HepG2 (cell line): ENCODE results near the gene PCBP1. TPM values are rescaled to one million over a fixed set of nuclear protein-coding genes. Genes with fewer than 3 reads are reported as not detected.
A peak's percentile ranks its signal among the peaks of the same experiment; 100 is the strongest.

Experiments
- AGO1 ChIP-seq: fragments of 200-400 bp; formaldehyde crosslinking; IDR thresholded peaks from 2 replicates; pipeline ENCODE4 v1.6.1; 2017; ENCODE audit warnings: mild to moderate bottlenecking, low read depth, low read length, moderate library complexity; ENCODE audit not compliant: poor library complexity, severe bottlenecking
- DPF2 ChIP-seq: sonication (generic); formaldehyde crosslinking; IDR thresholded peaks from 2 replicates; pipeline ENCODE4 v1.4.0; 2020; ENCODE audit warnings: mild to moderate bottlenecking, low read depth, missing genetic modification reagents, borderline replicate concordance
- FOXO4 ChIP-seq: sonication (generic); formaldehyde crosslinking; conservative IDR thresholded peaks from 2 replicates; pipeline ENCODE4 v1.8.1; 2023; ENCODE audit warnings: missing genetic modification reagents
- HOXA7 ChIP-seq: sonication (generic); formaldehyde crosslinking; IDR thresholded peaks from 2 replicates; pipeline ENCODE4 v1.8.1; 2022; ENCODE audit warnings: mild to moderate bottlenecking, missing genetic modification reagents, moderate library complexity
- KDM4B ChIP-seq: sonication (generic); formaldehyde crosslinking; IDR thresholded peaks from 2 replicates; pipeline ENCODE4 v1.4.0; 2020; ENCODE audit warnings: missing genetic modification reagents
- POGZ ChIP-seq: sonication (generic); formaldehyde crosslinking; IDR thresholded peaks from 2 replicates; pipeline ENCODE4 v1.4.0; 2020; ENCODE audit warnings: mild to moderate bottlenecking, missing genetic modification reagents
- POLR2AphosphoS2 ChIP-seq: IDR thresholded peaks from 2 replicates; pipeline ENCODE4 v1.6.1; 2011; ENCODE audit warnings: low read depth, low read length, improper control_type of control experiment
- PRDM15 ChIP-seq: sonication (generic); formaldehyde crosslinking; IDR thresholded peaks from 2 replicates; pipeline ENCODE4 v1.4.0; 2020; ENCODE audit warnings: missing genetic modification reagents
- RBM39 ChIP-seq: fragments of 200-400 bp; formaldehyde crosslinking; IDR thresholded peaks from one replicate; pipeline ENCODE4 v1.6.1; 2018; ENCODE audit warnings: antibody characterized with exemption, mild to moderate bottlenecking, low read depth, low read length; ENCODE audit not compliant: poor library complexity, severe bottlenecking
- SATB2 ChIP-seq: sonication (generic); formaldehyde crosslinking; IDR thresholded peaks from 2 replicates; pipeline ENCODE4 v1.5.0; 2020; ENCODE audit warnings: missing genetic modification reagents
- SMYD3 ChIP-seq: sonication (generic); formaldehyde crosslinking; IDR thresholded peaks from 2 replicates; pipeline ENCODE4 v1.8.1; 2023; ENCODE audit warnings: mild to moderate bottlenecking, missing genetic modification reagents
- TAF1 ChIP-seq: sonication (generic); formaldehyde crosslinking; IDR thresholded peaks from 2 replicates; pipeline ENCODE4 v1.4.0; 2020; ENCODE audit warnings: missing genetic modification reagents
- TGIF2 ChIP-seq: IDR thresholded peaks from 2 replicates; pipeline ENCODE4 v1.6.1; 2016; ENCODE audit warnings: control low read depth, missing compliant biosample characterization
- ZBTB38 ChIP-seq: sonication (generic); formaldehyde crosslinking; IDR thresholded peaks from 2 replicates; pipeline ENCODE4 v1.5.1; 2020; ENCODE audit warnings: mild to moderate bottlenecking, missing genetic modification reagents
- ZBTB42 ChIP-seq: sonication (generic); formaldehyde crosslinking; IDR thresholded peaks from 2 replicates; pipeline ENCODE4 v1.5.0; 2020; ENCODE audit warnings: mild to moderate bottlenecking, missing genetic modification reagents
- ZEB1 ChIP-seq: IDR thresholded peaks from 2 replicates; pipeline ENCODE4 v1.6.1; 2012; ENCODE audit warnings: mild to moderate bottlenecking, low read depth, inconsistent platforms; ENCODE audit not compliant: insufficient replicate concordance
- ZMAT3 ChIP-seq: sonication (generic); formaldehyde crosslinking; conservative IDR thresholded peaks from 2 replicates; pipeline ENCODE4 v1.7.0; 2021; ENCODE audit warnings: missing genetic modification reagents
- ZNF230 ChIP-seq: sonication (generic); formaldehyde crosslinking; IDR thresholded peaks from 2 replicates; pipeline ENCODE4 v1.4.0; 2020; ENCODE audit warnings: mild to moderate bottlenecking, missing genetic modification reagents
- ZNF350 ChIP-seq: sonication (generic); formaldehyde crosslinking; IDR thresholded peaks from 2 replicates; pipeline ENCODE4 v1.4.0; 2020; ENCODE audit warnings: mild to moderate bottlenecking, low read depth, missing genetic modification reagents, borderline replicate concordance
- ZNF589 ChIP-seq: sonication (generic); formaldehyde crosslinking; conservative IDR thresholded peaks from 2 replicates; pipeline ENCODE4 v1.8.0; 2022; ENCODE audit warnings: mild to moderate bottlenecking, moderate library complexity, missing genetic modification reagents
- ZNF674 ChIP-seq: sonication (generic); formaldehyde crosslinking; IDR thresholded peaks from 2 replicates; pipeline ENCODE4 v1.5.0; 2020; ENCODE audit warnings: low read depth, mild to moderate bottlenecking, missing genetic modification reagents
- ZNF773 ChIP-seq: sonication (generic); formaldehyde crosslinking; IDR thresholded peaks from 2 replicates; pipeline ENCODE4 v1.4.0; 2020; ENCODE audit warnings: missing genetic modification reagents, borderline replicate concordance
- ZSCAN22 ChIP-seq: sonication (generic); formaldehyde crosslinking; IDR thresholded peaks from 2 replicates; pipeline ENCODE4 v1.4.0; 2020; ENCODE audit warnings: mild to moderate bottlenecking, missing genetic modification reagents
- polyA plus RNA-seq, 8 experiments: library from polyadenylated mRNA; depleted of rRNA in 3 of 8; stranded (reverse) in 7 of 8; unstranded in 1 of 8; fragments of >200 nt; fragmentation: Illumina TruSeq in 4 of 8; extraction: Trizol in 4 of 8; gene quantifications; 2 replicates each; pipeline versions ENCODE4 v1.2.1 to v1.2.3, GENCODE V29; 2011 to 2016; ENCODE audit warnings: low read depth in 4 of 8, missing spikeins in 1 of 8, mixed read lengths in 1 of 8; ENCODE audit not compliant: insufficient read depth in 1 of 8
- total RNA-seq, 5 experiments: library from RNA; depleted of rRNA; stranded (reverse); fragments of >200 nt; fragmentation: Illumina TruSeq; extraction: Trizol; gene quantifications; 2 replicates each; pipeline ENCODE4 v1.2.3, GENCODE V29; 2016; ENCODE audit warnings: low read depth in 1 of 5
- TF ChIP-seq, protein P1 (sequence below): sonication (generic); formaldehyde crosslinking; IDR thresholded peaks from 2 replicates; pipeline ENCODE4 v1.5.0; 2020; ENCODE audit warnings: mild to moderate bottlenecking, missing genetic modification reagents, borderline replicate concordance

Gene PCBP1
- total and polyA plus RNA-seq, 2 of the 13 experiments (the other 11 are each of a cell fraction or from before 2014, with no cell fraction given): 32.0 to 137 TPM

DNA sequence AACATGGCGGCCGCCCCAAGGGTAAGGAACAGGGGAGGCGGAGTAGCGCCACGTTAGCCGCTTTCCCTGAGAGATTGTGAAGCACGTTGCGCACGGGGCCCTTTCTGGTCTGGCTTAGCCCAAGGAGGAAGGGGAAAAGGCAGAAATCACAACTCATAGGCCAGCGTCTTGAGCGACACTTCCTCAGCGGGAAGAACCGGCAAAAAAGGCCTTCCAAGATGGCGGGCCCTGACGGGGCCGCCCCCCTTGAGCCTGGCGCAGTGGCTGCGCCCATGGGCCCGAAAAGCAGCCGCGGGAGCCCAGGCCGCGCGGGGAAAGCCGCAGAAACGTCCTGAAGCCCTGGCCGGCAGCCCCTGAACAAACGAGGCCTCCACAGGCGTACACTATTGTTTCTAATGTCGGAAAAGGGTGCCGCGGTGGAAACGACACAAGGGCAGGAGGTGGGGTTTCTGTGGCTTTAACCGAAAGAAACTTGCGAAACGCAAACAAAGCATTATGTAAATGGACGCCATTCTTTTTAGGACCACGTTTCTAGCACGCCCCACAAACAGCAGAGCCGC is 919 bp upstream of the PCBP1 start (continued):
- TF ChIP-seq PRDM15 (CRISPR knock-in tag) (peak; percentile 66; the same call in 1 of the 2 replicates), ZEB1 (peak; percentile 69), ZNF773 (CRISPR knock-in tag) (no peak), ZMAT3 (CRISPR knock-in tag) (peak; percentile 34), TAF1 (CRISPR knock-in tag) (peak; percentile 87), ZNF674 (CRISPR knock-in tag) (0 out of 2 replicates have a peak, but pooled peaks have one; percentile 48), TGIF2 (peak; percentile 30; the same call in 1 of the 2 replicates), ZNF230 (CRISPR knock-in tag) (peak; percentile 96), ZBTB38 (CRISPR knock-in tag) (peak; percentile 96), ZBTB42 (CRISPR knock-in tag) (no peak), POLR2AphosphoS2 (no peak; the same call in 1 of the 2 replicates), ZSCAN22 (CRISPR knock-in tag) (peak; percentile 79), POGZ (peak; percentile 67), KDM4B (0 out of 2 replicates have a peak, but pooled peaks have one; percentile 60), ZNF350 (CRISPR knock-in tag) (peak; percentile 59; the same call in 1 of the 2 replicates), DPF2 (CRISPR knock-in tag) (no peak), ZNF589 (CRISPR knock-in tag) (no peak), RBM39 (peak; percentile 99), SATB2 (CRISPR knock-in tag) (peak; percentile 84; the same call in 1 of the 2 replicates), SMYD3 (peak; percentile 38; the same call in 1 of the 2 replicates), FOXO4 (CRISPR knock-in tag) (0 out of 2 replicates have a peak, but pooled peaks have one; percentile 80), AGO1 (peak; percentile 86), HOXA7 (CRISPR knock-in tag) (no peak)
- TF ChIP-seq, protein P1, sequence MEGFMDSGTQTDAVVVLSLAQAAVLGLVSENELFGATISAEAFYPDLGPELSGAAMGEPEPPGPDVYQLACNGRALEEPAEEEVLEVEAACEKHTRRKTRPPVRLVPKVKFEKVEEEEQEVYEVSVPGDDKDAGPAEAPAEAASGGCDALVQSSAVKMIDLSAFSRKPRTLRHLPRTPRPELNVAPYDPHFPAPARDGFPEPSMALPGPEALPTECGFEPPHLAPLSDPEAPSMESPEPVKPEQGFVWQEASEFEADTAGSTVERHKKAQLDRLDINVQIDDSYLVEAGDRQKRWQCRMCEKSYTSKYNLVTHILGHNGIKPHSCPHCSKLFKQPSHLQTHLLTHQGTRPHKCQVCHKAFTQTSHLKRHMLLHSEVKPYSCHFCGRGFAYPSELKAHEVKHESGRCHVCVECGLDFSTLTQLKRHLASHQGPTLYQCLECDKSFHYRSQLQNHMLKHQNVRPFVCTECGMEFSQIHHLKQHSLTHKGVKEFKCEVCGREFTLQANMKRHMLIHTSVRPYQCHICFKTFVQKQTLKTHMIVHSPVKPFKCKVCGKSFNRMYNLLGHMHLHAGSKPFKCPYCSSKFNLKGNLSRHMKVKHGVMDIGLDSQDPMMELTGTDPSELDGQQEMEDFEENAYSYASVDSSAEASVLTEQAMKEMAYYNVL (CRISPR knock-in tag): 0 out of 2 replicates have a peak, but pooled peaks have one; percentile 49
